ENCODE measurements around the gene ARHGEF17.

DNA sequence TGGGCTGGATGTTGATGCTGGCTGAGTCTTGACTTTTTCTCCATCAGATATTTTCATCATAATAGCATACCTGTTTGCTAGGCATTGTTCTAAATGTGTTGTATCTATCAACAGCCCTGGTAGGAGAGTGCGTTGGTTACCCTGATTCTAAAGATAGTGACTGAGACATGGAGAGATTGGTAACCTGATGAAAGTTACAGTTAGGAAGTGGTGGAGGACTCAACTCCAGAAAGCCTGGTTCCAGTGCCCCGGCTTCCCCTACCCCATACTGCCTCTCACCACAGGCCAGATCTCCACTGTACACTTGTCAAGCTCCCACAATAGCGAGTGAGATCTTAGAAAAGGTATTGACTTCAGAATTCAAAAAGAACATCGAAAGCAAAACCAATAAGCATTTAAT, 45.3 kb downstream of the ARHGEF17 start:
- TF ChIP-seq CTCF (optimal IDR thresholded peaks at IDR 0.05 in 1 of 3, IDR thresholded peaks at IDR 0.05 in 1 of 3, conservative IDR thresholded peaks at IDR 0.05 in 1 of 3; ENCODE audit: extremely low read depth in 1 of 3, insufficient read depth in 2 of 3, low read length in 3 of 3) (no peak), EZH2 (IDR thresholded peaks at IDR 0.05; ENCODE audit: low read length) (no peak)

Data from keratinocyte (primary cell).